IPS-NIHi11 (cell line): Measurements from ENCODE around the gene NTHL1.

ENCODE experiments used
- DNase-seq: peaks from one replicate; pipeline ENCODE4 v3.0.0; 2012; ENCODE audit warnings: mixed read lengths, low spot score

The NTHL1 gene

GRCh38 chr16:2008009-2008526 lies 39.6 kb downstream of the NTHL1 start:
- no peak for DNase-seq

- DNase-seq: no peak
Measured at GRCh38 chr16:2007081-2007836, 40.4 kb downstream of the NTHL1 start.

GRCh38 chr16:2006317-2006716 lies 41.3 kb downstream of the NTHL1 start:
- DNase-seq: no peak

- no peak for DNase-seq
Measured at GRCh38 chr16:2005646-2006045, 42.0 kb downstream of the NTHL1 start.

- DNase-seq: no peak
Measured at GRCh38 chr16:2004795-2005517, 42.7 kb downstream of the NTHL1 start.

GRCh38 chr16:2003827-2004641 lies 43.6 kb downstream of the NTHL1 start:
- DNase-seq: peak; percentile 99

- DNase-seq: no peak
Measured at GRCh38 chr16:2003231-2003826, 44.3 kb downstream of the NTHL1 start.

- DNase-seq: no peak
Measured at GRCh38 chr16:2002406-2003230, 45.0 kb downstream of the NTHL1 start.

GRCh38 chr16:2001456-2002355 lies 45.9 kb downstream of the NTHL1 start:
- DNase-seq: no peak

GRCh38 chr16:2001035-2001434 lies 46.6 kb downstream of the NTHL1 start:
- DNase-seq: no peak

- DNase-seq: no peak
Measured at GRCh38 chr16:1999866-2000514, 47.6 kb downstream of the NTHL1 start.

- DNase-seq: no peak
Measured at GRCh38 chr16:1998852-1999801, 48.5 kb downstream of the NTHL1 start.

GRCh38 chr16:1998360-1998835 lies 49.2 kb downstream of the NTHL1 start:
- no peak for DNase-seq

GRCh38 chr16:1997494-1998359 lies 49.9 kb downstream of the NTHL1 start:
- DNase-seq: no peak

GRCh38 chr16:1993731-1994131 lies 53.9 kb downstream of the NTHL1 start:
- no peak for DNase-seq

GRCh38 chr16:1992704-1993317 lies 54.8 kb downstream of the NTHL1 start:
- DNase-seq: peak; percentile 85
